HUES64 (cell line): Measurements from ENCODE around the gene CNTN4.

Experiments
- H3K27ac ChIP-seq: 2 replicates; pipeline ENCODE4 v1.7.0; 2013; ENCODE audit warnings: low read depth, low read length, inconsistent platforms
- H3K27me3 ChIP-seq: 2 replicates; pipeline ENCODE4 v1.6.1; 2013; ENCODE audit warnings: mild to moderate bottlenecking, low read length; ENCODE audit not compliant: insufficient read depth
- H3K36me3 ChIP-seq: 2 replicates; pipeline ENCODE4 v1.6.1; 2013; ENCODE audit warnings: mild to moderate bottlenecking, low read length; ENCODE audit not compliant: insufficient read depth
- H3K4me1 ChIP-seq: 2 replicates; pipeline ENCODE4 v1.6.1; 2013; ENCODE audit warnings: mild to moderate bottlenecking, low read length, moderate library complexity; ENCODE audit not compliant: insufficient read depth
- H3K4me3 ChIP-seq: 2 replicates; pipeline ENCODE4 v1.5.1; 2013; ENCODE audit warnings: mild to moderate bottlenecking, low read length, moderate library complexity
- H3K9ac ChIP-seq: 2 replicates; pipeline ENCODE4 v1.6.1; 2013; ENCODE audit warnings: mild to moderate bottlenecking, low read depth, low read length
- H3K9me3 ChIP-seq: 2 replicates; pipeline ENCODE4 v1.6.1; 2013; ENCODE audit warnings: low read depth, low read length; ENCODE audit not compliant: insufficient read depth
- WGBS: fragments of 150-250, 120-280 bp; methylation state at CpG from one replicate; pipeline ENCODE4 v1.1.7; 2013; ENCODE audit warnings: missing lambda C conversion rate; 5-methylcytosine and 5-hydroxymethylcytosine counted together

Gene CNTN4

DNA sequence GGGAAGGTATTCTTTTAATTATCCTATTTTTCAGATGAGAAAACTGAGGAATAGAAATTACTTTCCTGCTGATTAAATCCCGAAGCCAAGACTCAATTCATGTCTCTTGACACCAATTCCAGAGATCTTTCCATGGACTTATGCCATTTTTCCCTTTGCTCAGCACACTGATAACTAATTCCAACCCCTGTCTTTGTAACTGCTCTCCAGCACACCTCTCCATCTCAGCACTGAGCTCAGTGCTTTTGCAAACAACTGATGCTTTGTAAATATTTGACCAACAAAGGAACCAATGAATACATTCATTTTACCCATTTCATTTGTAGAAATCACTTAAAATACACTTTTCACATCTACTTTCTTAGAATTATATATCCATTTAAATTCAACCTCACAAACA, 762.5 kb downstream of the CNTN4 start:
- Histone ChIP-seq H3K4me1 (peaks cover 9% of the 10 kb centered on the region; the same call in 1 of the 2 replicates), H3K4me3 (no peak overlapping the region), H3K36me3 (no peaks in the 10 kb centered on the region), H3K9ac (no peak overlapping the region), H3K27ac (no peak overlapping the region), H3K9me3 (no peaks in the 10 kb centered on the region), H3K27me3 (no peaks in the 10 kb centered on the region)
- WGBS = 92% methylated on average over 1 of the region's 1 CpG

DNA sequence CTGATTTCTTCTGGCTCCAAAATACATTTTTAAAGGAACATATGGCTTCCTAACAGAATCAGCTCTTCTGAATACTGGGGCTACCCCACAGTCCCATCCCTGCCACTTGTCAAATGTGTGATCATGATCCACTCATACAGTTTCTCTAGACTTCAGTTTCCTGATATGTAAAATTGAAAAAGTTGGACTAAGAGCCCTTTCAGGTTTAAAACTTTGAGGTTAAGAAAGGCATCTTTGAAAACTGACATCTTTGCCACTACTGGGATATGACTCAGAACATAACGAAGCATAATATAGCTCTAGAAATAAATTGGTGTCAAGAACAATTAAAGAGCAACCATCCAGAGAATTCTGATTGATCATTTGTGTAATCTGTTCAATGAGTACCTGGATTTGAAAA, 763.3 kb downstream of the CNTN4 start:
- H3K4me3 ChIP-seq = no peak overlapping the region
- H3K36me3 ChIP-seq = no peaks in the 10 kb centered on the region
- 0 out of 2 replicates have a peak, but pooled peaks cover 7% of the 10 kb centered on the region for H3K4me1 ChIP-seq
- no peaks in the 10 kb centered on the region for H3K9me3 ChIP-seq
- no peak overlapping the region for H3K9ac ChIP-seq
- 100% methylated on average over 1 of the region's 1 CpG for WGBS
- no peak overlapping the region for H3K27ac ChIP-seq
- H3K27me3 ChIP-seq = no peaks in the 10 kb centered on the region

DNA sequence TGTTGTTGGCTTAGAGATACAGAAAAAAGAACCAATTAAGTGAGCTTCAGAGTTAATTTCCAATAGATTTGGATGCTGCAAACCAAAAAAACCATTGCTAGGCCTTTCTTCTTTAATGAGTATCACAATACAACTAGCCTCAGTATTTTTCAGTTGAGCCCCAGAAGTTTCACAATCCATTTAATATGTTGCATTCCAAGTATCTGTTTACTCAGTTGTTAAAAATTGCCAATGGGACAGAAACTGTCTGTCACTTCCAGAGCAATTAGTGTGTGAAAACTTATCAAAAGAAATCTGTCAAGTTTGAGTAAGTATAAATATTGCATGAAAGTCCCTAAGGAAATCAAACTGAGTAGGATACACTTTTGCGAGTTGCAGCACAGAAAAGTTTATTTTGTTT, 763.7 kb downstream of the CNTN4 start:
- 97% methylated on average over 1 of the region's 1 CpG for WGBS
- H3K9me3 ChIP-seq = no peaks in the 10 kb centered on the region
- no peak overlapping the region for H3K27ac ChIP-seq
- H3K36me3 ChIP-seq = no peaks in the 10 kb centered on the region
- H3K4me3 ChIP-seq = no peak overlapping the region
- no peak overlapping the region for H3K9ac ChIP-seq
- H3K4me1 ChIP-seq = peaks cover 11% of the 10 kb centered on the region; the same call in 1 of the 2 replicates
- no peaks in the 10 kb centered on the region for H3K27me3 ChIP-seq

DNA sequence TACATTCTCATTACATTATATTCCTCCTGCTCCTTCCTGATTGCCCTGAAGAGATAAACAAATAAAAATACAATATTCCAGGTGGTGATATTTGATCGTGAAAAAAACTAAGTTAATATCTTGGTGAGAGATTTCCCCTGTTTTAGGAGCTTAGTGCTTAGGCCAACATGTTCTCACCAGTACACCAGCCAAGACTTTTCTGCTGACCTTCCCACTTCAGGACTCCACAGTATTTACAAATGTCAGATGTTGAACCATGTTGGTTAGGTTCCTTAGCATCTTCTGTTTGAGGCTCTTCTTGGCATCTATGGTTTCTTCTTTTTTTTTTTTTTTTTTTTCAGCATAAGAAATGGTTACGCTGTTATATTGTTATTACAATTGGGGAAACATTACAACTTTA, 764.5 kb downstream of the CNTN4 start:
- no peak overlapping the region for H3K9ac ChIP-seq
- no CpG with 5 or more reads among the region's 2 CpGs for WGBS
- no peaks in the 10 kb centered on the region for H3K36me3 ChIP-seq
- no peaks in the 10 kb centered on the region for H3K9me3 ChIP-seq
- peaks cover 11% of the 10 kb centered on the region; the same call in 1 of the 2 replicates for H3K4me1 ChIP-seq
- H3K27me3 ChIP-seq = no peaks in the 10 kb centered on the region
- no peak overlapping the region for H3K27ac ChIP-seq
- no peak overlapping the region for H3K4me3 ChIP-seq

DNA sequence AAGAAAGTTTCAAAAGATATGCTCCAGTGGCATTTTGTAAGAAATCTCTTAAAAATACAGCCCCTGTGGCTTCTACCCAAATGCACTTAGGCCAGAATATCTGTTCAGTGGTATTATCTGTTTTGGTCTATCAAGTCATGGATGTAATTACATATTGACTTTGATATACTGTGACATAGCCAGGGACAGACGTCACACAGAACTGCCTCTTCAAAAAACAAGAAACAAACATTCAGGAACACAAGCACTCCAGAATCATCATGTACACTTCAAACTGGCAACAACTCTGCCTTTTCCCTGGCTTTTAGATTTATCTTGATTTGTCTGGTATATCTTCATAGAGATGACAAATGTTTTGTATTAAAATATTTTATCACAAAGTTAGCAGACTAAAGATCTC, 771.2 kb downstream of the CNTN4 start:
- Histone ChIP-seq H3K27ac (no peak overlapping the region), H3K4me3 (no peak overlapping the region), H3K9me3 (no peaks in the 10 kb centered on the region), H3K4me1 (peaks cover 6% of the 10 kb centered on the region; the same call in 1 of the 2 replicates), H3K36me3 (no peaks in the 10 kb centered on the region), H3K9ac (no peak overlapping the region), H3K27me3 (no peaks in the 10 kb centered on the region)
- 92% methylated on average over 1 of the region's 1 CpG for WGBS

DNA sequence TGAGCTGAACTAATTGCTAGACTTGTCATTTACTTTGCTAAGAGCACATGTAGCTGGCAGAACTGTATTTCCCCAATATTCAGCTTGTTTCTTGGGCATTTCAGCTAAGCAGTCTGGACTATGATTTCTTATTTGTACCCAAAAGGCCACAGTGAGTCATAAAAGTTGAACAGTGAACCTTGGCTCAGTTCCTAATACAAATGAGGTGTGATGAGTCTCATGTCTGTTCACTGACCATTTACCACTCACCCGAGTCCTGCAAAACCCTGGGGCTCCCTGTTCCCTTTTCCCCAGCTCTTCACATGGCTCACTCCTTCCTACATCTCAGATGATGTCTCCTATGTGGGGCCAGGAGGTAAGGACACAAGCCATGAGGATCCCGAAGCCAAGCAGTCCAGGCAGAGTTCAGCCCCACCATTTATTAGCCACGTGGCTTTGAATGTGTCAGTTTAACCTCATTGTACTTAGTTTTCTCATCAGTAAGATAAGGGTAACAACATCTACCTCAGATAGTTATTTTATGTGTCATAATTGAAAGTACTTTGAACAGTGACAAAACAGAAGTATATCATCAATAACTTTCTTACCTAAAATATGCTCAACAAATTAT, 772.2 kb downstream of the CNTN4 start:
- 86% methylated on average over 3 of the region's 3 CpGs for WGBS
- H3K9me3 ChIP-seq = no peaks in the 10 kb centered on the region
- peaks cover 6% of the 10 kb centered on the region; the same call in 1 of the 2 replicates for H3K4me1 ChIP-seq
- no peak overlapping the region for H3K9ac ChIP-seq
- H3K36me3 ChIP-seq = no peaks in the 10 kb centered on the region
- H3K27ac ChIP-seq = no peak overlapping the region
- no peaks in the 10 kb centered on the region for H3K27me3 ChIP-seq
- no peak overlapping the region for H3K4me3 ChIP-seq

DNA sequence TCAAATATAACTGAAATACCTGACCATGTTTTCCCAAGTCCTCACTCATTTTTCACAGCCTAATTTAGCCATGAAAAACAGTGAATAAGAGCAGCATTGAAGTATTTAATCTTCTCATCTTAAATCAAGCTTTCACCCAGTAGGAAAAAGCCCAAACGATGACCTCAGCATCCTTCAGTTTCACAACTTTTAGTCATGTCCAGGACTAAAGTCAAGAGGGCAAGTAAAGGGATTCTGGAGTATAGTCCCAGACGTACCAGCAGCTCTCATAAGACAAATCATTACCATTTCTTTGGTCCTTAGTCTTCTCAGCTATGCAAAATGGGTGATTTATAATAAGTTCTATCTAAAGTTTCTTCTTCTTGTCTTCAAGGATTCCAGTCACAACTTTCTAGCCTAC, 774.2 kb downstream of the CNTN4 start:
- Histone ChIP-seq H3K27me3 (no peaks in the 10 kb centered on the region), H3K9ac (no peak overlapping the region), H3K36me3 (no peaks in the 10 kb centered on the region), H3K27ac (no peak overlapping the region), H3K4me3 (no peak overlapping the region), H3K9me3 (no peaks in the 10 kb centered on the region), H3K4me1 (no peaks in the 10 kb centered on the region)
- WGBS = 95% methylated on average over 1 of the region's 2 CpGs

DNA sequence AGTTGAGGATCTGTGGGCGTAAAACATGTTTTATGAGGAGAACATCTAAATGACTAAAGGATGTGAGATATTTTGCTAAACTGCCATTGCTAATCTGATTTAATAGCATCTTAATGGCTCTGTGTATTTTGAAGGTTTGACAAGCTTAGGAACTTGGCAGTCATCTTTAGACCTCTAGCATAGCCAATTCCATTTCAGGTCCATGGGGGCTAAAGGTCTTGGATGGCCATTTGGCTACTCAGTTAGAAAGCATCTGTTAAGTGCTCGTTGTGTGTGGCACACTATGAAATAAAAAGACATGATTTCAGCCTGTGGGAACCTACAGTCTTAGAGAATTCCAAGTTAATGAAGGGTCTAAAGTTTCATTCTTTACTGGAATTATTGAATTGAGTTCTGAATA, 775.3 kb downstream of the CNTN4 start:
- no peak overlapping the region for H3K9ac ChIP-seq
- no peaks in the 10 kb centered on the region for H3K4me1 ChIP-seq
- no peaks in the 10 kb centered on the region for H3K27me3 ChIP-seq
- WGBS = 93% methylated on average over 2 of the region's 2 CpGs
- no peak overlapping the region for H3K27ac ChIP-seq
- H3K9me3 ChIP-seq = no peaks in the 10 kb centered on the region
- no peaks in the 10 kb centered on the region for H3K36me3 ChIP-seq
- no peak overlapping the region for H3K4me3 ChIP-seq

DNA sequence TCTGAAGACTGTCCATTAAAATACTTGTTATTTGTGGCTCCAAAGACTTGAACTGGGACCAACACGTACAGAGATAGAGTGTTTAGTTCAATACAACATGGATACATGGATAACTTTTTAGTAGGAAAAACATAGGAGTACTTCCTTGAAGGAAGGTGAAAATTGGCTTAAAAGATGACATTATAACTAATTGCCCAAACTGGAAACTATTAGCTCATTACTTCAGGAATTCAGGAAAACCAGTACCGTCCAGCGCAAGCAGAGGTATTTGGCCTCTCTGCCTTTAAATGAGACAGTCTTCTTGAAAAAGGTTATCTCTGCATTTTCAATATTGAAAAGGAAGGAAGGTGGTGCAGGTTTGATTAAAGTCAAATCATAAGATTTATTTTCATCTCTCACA, 777.0 kb downstream of the CNTN4 start:
- H3K9ac ChIP-seq = no peak overlapping the region
- no peaks in the 10 kb centered on the region for H3K36me3 ChIP-seq
- no peaks in the 10 kb centered on the region for H3K4me1 ChIP-seq
- H3K27ac ChIP-seq = no peak overlapping the region
- no peak overlapping the region for H3K4me3 ChIP-seq
- 93% methylated on average over 3 of the region's 3 CpGs for WGBS
- H3K9me3 ChIP-seq = no peaks in the 10 kb centered on the region
- no peaks in the 10 kb centered on the region for H3K27me3 ChIP-seq

DNA sequence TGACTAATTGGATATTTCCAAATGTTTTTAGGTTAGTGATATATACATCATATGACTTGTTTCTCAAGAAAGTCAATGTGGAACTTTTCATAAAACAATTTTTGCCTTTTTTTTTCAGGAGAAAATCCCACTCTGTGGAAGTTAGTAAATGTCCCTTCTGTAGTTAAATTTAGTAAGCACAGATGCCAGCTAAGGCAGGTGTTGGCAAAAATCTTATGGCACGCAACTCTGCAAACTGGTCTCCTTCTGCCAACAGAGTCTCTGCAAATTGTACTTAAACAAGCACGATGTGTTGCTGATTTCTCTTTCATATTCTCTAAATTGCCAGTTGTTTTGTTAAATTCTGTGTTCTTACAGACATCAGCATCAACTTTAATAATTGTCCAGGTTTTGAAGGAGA, 777.7 kb downstream of the CNTN4 start:
- no peak overlapping the region for H3K4me3 ChIP-seq
- H3K27ac ChIP-seq = no peak overlapping the region
- WGBS = 94% methylated on average over 2 of the region's 2 CpGs
- no peaks in the 10 kb centered on the region for H3K9me3 ChIP-seq
- H3K4me1 ChIP-seq = no peaks in the 10 kb centered on the region
- no peaks in the 10 kb centered on the region for H3K27me3 ChIP-seq
- no peak overlapping the region for H3K9ac ChIP-seq
- H3K36me3 ChIP-seq = no peaks in the 10 kb centered on the region

DNA sequence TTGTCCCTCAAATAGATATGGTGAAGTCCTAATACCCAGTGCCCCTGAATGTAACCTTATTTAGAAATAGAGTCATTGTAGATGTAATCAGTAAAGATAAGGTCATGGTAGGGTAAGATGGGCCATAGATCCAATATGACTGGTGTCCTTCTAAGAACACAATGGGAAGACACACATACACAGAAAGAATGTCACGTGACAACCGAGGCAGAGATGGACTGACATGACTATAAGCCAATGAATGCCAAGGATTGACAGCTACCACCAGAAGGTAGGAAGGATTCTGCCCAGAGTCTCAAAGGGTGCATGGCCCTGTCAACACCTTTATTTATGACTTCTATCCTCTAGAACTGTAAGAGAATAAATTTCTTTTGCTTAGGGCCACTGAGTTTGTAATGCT, 780.4 kb downstream of the CNTN4 start:
- no peaks in the 10 kb centered on the region for H3K9me3 ChIP-seq
- no peaks in the 10 kb centered on the region for H3K36me3 ChIP-seq
- WGBS = 93% methylated on average over 2 of the region's 2 CpGs
- no peak overlapping the region for H3K27ac ChIP-seq
- H3K4me3 ChIP-seq = no peak overlapping the region
- H3K27me3 ChIP-seq = no peaks in the 10 kb centered on the region
- no peaks in the 10 kb centered on the region for H3K4me1 ChIP-seq
- no peak overlapping the region for H3K9ac ChIP-seq

DNA sequence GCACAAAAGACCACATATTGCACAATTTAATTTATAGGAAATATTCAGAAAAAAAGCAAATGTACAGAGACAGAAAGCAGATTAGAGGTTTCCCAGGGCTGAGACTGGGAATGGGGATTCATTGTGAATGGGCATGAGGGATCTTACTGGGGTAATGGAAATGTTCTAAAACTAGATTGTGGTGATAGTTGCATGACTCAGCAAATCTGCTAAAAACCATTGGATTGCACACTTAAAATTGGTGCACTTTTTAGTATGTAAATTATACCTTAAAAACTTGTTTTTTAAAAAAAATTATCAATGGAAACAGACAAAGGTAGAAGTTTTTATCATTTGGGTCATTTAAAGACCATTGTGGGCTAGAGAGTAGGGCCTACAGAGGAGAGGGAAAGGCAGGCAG, 780.9 kb downstream of the CNTN4 start:
- Histone ChIP-seq H3K9me3 (no peaks in the 10 kb centered on the region), H3K9ac (no peak overlapping the region), H3K27ac (no peak overlapping the region), H3K27me3 (no peaks in the 10 kb centered on the region), H3K36me3 (no peaks in the 10 kb centered on the region), H3K4me1 (no peaks in the 10 kb centered on the region), H3K4me3 (no peak overlapping the region)
